Activated T-cell treated with anti-CD3 and anti-CD28 coated beads, Interleukin-2, amount 50 U/mL, for 72 hours (primary cell): Measurements from ENCODE around the gene ETNK2. TPM values are rescaled to one million over a fixed set of nuclear protein-coding genes. Genes with fewer than 3 reads are reported as not detected.

Experiments used
- ATAC-seq, 2 donors: fragments of 150-1000 bp; cut with Tn5 transposase; replicated peaks in 1 of 2; 2 replicates each; pipeline ENCODE4 v1.10.0; 2021; ENCODE audit warnings: moderate library complexity in 2 of 2, mild to moderate bottlenecking in 1 of 2
- DNase-seq, 2 donors: peaks; one replicate each; pipeline ENCODE4 v3.0.0; 2021 to 2022; ENCODE audit warnings: mixed read lengths in 1 of 2
- H3K27ac Mint-ChIP-seq: one replicate; pipeline ENCODE4 v1.8.0; 2022; ENCODE audit warnings: mild to moderate bottlenecking, moderate library complexity, mixed read lengths
- H3K27me3 Mint-ChIP-seq: one replicate; pipeline ENCODE4 v1.8.0; 2022; ENCODE audit warnings: low read depth, mixed read lengths
- H3K36me3 Mint-ChIP-seq, 2 donors: one replicate each; pipeline ENCODE4 v1.8.0; 2022; ENCODE audit warnings: mixed read lengths in 2 of 2, mild to moderate bottlenecking in 1 of 2; ENCODE audit not compliant: insufficient read depth in 2 of 2
- H3K4me1 Mint-ChIP-seq: one replicate; pipeline ENCODE4 v1.8.0; 2022; ENCODE audit warnings: low read depth, mixed read lengths
- H3K4me3 Mint-ChIP-seq, 2 donors: one replicate each; pipeline ENCODE4 v1.8.0; 2022; ENCODE audit warnings: mild to moderate bottlenecking in 2 of 2, mixed read lengths in 2 of 2, moderate library complexity in 2 of 2
- H3K9me3 Mint-ChIP-seq, 2 donors: one replicate each; pipeline ENCODE4 v1.8.0; 2022; ENCODE audit warnings: mixed read lengths in 2 of 2
- total RNA-seq, 2 donors: library from RNA; stranded (reverse); gene quantifications; one replicate each; pipeline ENCODE4 v1.2.3, GENCODE V29; 2022

The ETNK2 gene
- total RNA-seq, 2 donors from 2014 or later, result 1.7 TPM

DNA sequence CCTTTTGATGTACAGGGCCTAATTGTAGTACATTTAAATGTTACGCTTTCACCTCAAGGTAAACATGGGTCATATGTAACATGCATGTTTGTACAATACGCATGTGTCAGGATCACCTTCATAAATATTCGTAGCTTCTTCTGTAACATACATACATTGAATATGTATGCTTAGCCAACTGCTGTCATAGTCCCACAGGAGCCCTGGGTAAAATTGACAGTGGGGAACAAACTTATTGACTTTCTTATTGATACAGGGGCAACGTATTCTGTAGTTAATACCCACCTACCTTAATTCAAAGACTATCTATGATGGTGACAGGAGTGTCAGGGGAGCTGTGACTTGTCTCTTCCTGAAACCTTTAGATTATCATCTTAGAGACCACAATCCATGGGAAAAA lies 18.0 kb upstream of the ETNK2 start:
- Mint-ChIP-seq H3K36me3 (peaks cover 1 to 12% of the 10 kb centered on the region in 2 donors), H3K27ac (no peak overlapping the region), H3K4me1 (no peaks in the 10 kb centered on the region), H3K4me3 (no peak overlapping the region), H3K27me3 (peaks cover 14% of the 10 kb centered on the region), H3K9me3 (peaks cover 5 to 16% of the 10 kb centered on the region in 2 donors)
- DNase-seq (no peak), ATAC-seq (no peak)

DNA sequence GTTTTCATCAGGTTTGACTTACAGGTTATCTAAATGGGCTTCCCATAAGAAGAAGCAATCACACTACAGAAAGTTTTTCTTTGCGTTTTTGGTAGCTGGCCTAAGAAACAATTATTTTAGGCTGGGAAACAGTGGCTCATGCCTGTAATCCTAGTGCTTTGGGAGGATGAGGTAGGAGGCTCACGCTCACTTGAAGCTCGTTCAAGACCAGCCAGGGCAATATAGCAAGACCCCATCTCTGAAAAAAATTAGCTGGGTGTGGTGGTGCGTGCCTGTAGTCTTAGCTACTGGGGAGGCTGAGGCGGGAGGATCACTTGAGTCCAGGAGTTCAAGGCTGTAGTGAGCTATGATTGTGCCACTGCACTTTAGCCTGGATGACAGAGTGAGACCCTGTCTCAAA lies 15.9 kb upstream of the ETNK2 start:
- peaks cover 9% of the 10 kb centered on the region for H3K27me3 Mint-ChIP-seq
- H3K4me1 Mint-ChIP-seq, result no peaks in the 10 kb centered on the region
- ATAC-seq (no peak), DNase-seq (no peak)
- H3K36me3 Mint-ChIP-seq, result peaks cover 1 to 12% of the 10 kb centered on the region in 2 donors
- H3K27ac Mint-ChIP-seq, result no peak overlapping the region
- no peak overlapping the region for H3K4me3 Mint-ChIP-seq
- H3K9me3 Mint-ChIP-seq, result peaks cover 5 to 14% of the 10 kb centered on the region in 2 donors

DNA sequence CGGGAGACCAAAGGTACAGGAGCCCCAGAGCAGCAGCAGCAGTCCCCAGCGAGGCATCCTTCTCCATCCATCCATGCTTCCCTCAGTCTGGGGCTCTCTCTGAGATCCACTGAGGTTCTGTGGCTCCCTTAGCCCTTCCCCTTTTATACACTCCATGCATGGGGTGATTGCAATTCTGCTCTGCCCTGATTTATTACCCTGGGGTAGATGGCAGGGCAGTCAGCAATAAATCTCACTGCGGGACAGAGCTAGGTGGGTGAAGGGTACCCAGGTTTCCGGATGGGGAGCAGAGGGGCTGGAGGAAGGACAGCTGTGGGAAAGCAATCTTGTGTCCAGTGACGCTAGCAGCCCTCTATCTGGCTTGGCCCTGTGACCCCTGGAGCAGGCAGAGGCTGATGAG lies 14.4 kb upstream of the ETNK2 start, which contains the start of gene REN:
Gene REN, minus strand, starts transcription at position 119 of the 400 bp plus-strand sequence. Its CDS starts 44 bp downstream, at position 75.
- peaks cover 0 to 7% of the 10 kb centered on the region in 2 donors for H3K36me3 Mint-ChIP-seq
- H3K27ac Mint-ChIP-seq, result no peak within 1 kb of the TSS
- no peak within 1 kb of the TSS for H3K4me3 Mint-ChIP-seq
- H3K9me3 Mint-ChIP-seq, result peaks cover 3 to 12% of the 10 kb centered on the region in 2 donors
- ATAC-seq (no peak), DNase-seq (no peak)
- H3K27me3 Mint-ChIP-seq, result peaks cover 9% of the 10 kb centered on the region
- no peaks in the 10 kb centered on the region for H3K4me1 Mint-ChIP-seq

DNA sequence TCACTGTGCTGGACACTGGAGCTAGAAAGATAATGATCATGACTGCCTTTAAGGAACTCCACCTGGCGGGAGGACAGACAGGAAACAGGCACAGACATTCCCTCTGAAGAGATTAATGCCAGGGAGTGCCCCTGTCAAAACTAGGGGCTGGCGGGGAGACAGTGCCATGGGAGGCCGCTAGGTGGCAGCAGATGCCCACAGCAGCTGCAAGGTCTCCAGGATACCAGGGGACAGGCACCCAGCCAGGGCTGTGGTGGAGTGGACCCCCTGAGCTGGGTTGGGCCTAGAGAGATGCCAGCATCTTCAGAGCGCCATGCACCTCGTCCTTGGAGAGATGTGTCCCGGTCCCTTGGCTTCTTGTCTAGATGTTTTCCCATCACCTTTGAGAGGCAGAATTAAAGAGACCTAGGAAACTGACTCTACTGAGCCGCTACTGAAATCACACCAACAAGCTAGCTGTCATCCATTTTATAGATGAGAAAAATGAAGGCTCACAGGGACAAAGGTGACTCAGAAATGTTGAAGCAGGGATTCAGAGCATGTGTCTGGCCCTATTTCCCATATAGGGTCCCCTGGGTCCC lies 10.7 kb upstream of the ETNK2 start:
- H3K4me3 Mint-ChIP-seq, result no peak overlapping the region

DNA sequence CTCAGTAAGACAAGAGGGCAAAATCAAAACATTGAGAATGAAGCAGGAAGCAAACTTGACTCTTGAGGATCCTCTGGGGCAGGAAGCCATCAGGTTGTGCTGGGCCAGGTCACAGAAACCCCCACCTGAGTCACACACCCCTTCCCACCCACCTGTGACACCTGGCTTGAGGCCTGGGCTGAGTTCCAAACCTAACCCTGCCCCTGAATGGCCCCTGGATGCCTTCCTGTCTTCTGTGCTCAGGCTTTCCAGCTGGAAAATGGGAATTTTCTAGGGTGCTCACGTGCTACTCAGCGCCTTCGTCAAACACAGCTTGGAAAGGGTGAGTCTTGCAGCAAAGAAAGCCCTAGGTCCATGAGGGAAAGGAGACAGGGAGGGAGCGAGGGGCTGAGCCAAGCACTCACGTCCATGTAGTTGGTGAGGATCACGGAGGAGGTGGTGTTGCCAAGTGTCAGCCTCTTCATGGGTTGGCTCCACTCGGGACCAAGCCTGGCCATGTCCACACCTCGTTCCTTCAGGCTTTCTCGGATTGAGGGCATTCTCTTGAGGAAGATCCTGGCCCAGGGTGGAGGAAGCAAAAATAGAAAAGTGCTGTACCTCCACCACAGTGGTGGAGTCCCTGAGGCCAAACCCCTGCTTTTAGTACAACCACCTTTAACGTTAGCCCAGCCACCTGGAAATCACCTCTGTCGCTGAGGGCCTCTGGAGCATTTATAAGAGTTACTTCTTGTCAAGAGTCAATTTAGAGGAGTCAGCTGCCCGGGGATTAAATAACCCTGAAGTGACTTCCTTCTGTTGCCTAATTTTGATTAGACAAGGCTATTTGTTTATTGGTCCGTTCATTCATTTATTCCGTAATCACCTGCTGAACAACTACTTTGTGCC lies 10.0 kb upstream of the ETNK2 start:
- no peak for DNase-seq
- peaks cover 9% of the 10 kb centered on the region for H3K27me3 Mint-ChIP-seq
- no peaks in the 10 kb centered on the region for H3K4me1 Mint-ChIP-seq
- ATAC-seq, result no peak
- H3K36me3 Mint-ChIP-seq, result no peaks in the 10 kb centered on the region
- no peak overlapping the region for H3K4me3 Mint-ChIP-seq
- H3K9me3 Mint-ChIP-seq, result peaks cover 0 to 1% of the 10 kb centered on the region in 2 donors
- no peak overlapping the region for H3K27ac Mint-ChIP-seq

More for the DNA sequence above, 10.7 kb upstream of the ETNK2 start:
- DNase-seq, result peak; percentile 77 to 84
- H3K4me1 Mint-ChIP-seq, result no peaks in the 10 kb centered on the region
- H3K36me3 Mint-ChIP-seq, result peaks cover 0 to 2% of the 10 kb centered on the region in 2 donors
- no peak overlapping the region for H3K27ac Mint-ChIP-seq
- peak; percentile 92 to 93 for ATAC-seq
- peaks cover 0 to 4% of the 10 kb centered on the region in 2 donors for H3K9me3 Mint-ChIP-seq
- peaks cover 9% of the 10 kb centered on the region for H3K27me3 Mint-ChIP-seq

DNA sequence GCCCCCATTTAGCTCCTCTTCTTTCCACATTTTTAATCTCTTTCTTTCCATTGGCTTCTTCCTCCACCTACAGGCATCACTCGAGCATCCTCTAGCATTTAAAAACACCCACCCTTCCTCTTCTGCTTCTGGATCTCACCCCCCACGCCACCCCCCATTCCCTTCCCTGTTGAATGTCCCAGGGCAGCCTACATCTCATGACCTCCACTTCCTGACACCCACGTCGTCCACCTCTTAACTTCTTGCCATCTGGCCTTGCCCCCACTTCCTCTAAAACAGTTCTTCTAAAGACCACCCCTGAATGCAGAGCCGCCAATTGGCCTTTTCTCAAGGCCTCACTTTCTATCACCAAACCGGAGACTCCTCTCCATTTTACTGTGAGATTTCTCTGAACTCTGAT lies 6.1 kb upstream of the ETNK2 start:
- DNase-seq, result no peak
- no peaks in the 10 kb centered on the region for H3K4me1 Mint-ChIP-seq
- H3K27ac Mint-ChIP-seq, result no peak overlapping the region
- H3K4me3 Mint-ChIP-seq, result no peak overlapping the region
- no peaks in the 10 kb centered on the region for H3K27me3 Mint-ChIP-seq
- no peaks in the 10 kb centered on the region for H3K9me3 Mint-ChIP-seq
- ATAC-seq, result no peak
- no peaks in the 10 kb centered on the region for H3K36me3 Mint-ChIP-seq

DNA sequence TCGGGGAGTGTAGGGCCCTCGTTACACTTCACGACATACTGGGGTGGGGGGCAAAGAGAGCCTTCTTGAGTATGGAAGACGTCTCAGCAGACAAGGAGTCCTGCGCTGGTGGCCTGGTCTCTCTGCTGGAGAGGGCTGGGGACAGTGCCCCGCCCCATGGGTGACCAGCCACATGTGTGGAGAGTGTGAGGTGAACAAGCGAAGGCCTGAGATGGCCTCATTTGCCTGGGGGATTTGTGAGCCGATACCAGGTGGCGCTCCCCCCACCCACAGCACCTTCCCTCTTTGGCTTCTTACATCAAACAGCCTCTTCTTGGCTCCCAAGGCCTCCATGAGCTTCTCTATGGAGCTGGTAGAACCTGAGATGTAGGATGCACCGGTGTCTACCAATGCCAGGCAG lies 4.0 kb upstream of the ETNK2 start:
- no peak overlapping the region for H3K27ac Mint-ChIP-seq
- no peaks in the 10 kb centered on the region for H3K9me3 Mint-ChIP-seq
- ATAC-seq (no peak), DNase-seq (no peak)
- no peaks in the 10 kb centered on the region for H3K36me3 Mint-ChIP-seq
- H3K4me3 Mint-ChIP-seq, result no peak overlapping the region
- no peaks in the 10 kb centered on the region for H3K4me1 Mint-ChIP-seq
- H3K27me3 Mint-ChIP-seq, result no peaks in the 10 kb centered on the region

DNA sequence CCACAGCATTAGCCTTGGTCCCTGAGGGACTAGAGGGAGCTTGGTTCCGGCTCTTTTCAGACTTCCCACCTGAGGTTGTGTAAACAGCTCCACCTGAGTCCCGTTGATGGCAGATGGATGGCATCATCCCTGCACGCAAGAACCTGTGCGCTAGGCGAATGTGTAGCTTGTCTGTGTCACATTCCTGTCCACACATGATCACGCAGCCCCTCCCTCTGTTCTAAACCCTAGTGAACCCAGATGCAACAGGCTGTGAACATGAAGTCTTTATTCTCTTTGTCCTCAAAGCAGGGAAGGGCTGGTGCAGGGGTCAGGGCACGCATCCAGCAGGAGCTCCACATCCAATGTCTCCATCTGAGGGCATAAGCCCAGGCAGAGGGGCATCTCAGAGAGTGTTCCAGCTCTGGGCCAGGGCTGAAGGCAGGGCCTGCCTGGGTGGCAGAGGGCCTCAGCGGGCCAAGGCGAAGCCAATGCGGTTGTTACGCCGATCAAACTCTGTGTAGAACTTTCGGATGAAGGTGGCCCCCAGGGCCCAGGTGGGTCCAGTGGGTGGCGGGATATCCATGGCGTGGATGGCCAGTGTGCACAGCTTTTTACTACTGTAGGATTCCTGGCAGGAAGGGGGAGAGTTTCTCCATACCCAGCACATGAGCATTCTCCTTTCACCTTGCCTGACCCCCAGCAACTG lies 2.9 kb upstream of the ETNK2 start:
- no peak overlapping the region for H3K4me3 Mint-ChIP-seq
- peaks cover 6% of the 10 kb centered on the region for H3K27me3 Mint-ChIP-seq
- no peaks in the 10 kb centered on the region for H3K36me3 Mint-ChIP-seq
- DNase-seq, result no peak
- H3K4me1 Mint-ChIP-seq, result no peaks in the 10 kb centered on the region
- no peak overlapping the region for H3K27ac Mint-ChIP-seq
- no peaks in the 10 kb centered on the region for H3K9me3 Mint-ChIP-seq
- no peak for ATAC-seq

DNA sequence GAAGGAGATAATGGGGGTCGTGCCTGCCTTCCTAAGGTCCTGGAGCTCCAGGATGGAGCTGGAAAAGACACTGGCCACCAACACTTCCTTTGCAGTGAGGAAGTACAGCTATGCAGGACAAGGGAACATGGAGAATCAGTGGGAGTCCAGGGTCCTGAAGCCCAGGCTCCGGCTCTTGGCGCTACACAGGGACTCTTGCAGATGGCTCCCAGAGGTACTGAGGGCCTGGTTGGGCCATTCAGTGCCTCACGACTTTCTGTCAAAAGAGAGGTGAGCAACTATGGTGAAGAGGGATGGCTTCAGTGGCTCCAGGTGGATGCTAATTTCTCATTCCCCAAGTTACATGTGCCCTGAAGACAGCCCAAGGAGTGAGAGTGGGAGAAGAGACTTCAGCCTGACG lies 1.8 kb upstream of the ETNK2 start:
- DNase-seq (no peak), ATAC-seq (no peak)
- Mint-ChIP-seq H3K36me3 (no peaks in the 10 kb centered on the region), H3K27ac (no peak overlapping the region), H3K4me1 (no peaks in the 10 kb centered on the region), H3K9me3 (no peaks in the 10 kb centered on the region), H3K27me3 (peaks cover 6% of the 10 kb centered on the region), H3K4me3 (no peak overlapping the region)

DNA sequence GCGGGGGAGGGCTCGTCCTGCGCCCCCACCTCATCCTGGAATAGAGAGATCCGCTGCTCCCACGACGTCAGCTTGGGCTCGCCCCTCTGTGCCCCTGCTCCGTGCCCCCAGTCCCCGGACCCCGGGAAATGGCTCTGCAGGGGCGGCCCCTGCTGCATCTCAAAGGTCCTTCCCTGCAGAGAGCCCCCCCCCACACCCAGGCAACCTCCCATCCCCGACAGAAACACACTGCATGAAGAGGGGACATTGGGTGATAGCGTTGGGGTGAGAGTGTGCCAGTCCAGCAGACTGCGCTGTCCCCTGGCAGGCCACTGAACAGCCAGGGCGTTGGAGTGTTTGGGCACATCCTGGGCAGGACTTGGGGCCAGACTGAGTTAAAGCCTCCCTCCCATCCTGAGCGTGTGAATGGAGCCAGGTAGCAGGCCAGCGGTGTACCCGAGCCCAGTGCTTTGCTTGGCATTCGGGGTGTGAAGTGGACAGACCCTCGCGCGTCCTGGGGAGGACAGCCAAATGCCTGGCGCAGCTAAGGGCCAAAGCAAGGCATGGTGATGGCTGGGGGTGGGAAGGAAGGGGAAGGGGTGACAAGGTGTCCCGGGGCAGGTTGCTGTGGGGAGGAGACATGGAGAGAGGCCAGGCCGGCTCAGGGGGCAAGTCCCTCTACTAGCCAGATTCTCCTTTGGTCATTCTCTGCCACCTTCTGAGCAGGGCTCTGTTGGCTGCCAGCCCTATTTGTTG lies 633 bp upstream of the ETNK2 start:
- DNase-seq, result no peak

DNA sequence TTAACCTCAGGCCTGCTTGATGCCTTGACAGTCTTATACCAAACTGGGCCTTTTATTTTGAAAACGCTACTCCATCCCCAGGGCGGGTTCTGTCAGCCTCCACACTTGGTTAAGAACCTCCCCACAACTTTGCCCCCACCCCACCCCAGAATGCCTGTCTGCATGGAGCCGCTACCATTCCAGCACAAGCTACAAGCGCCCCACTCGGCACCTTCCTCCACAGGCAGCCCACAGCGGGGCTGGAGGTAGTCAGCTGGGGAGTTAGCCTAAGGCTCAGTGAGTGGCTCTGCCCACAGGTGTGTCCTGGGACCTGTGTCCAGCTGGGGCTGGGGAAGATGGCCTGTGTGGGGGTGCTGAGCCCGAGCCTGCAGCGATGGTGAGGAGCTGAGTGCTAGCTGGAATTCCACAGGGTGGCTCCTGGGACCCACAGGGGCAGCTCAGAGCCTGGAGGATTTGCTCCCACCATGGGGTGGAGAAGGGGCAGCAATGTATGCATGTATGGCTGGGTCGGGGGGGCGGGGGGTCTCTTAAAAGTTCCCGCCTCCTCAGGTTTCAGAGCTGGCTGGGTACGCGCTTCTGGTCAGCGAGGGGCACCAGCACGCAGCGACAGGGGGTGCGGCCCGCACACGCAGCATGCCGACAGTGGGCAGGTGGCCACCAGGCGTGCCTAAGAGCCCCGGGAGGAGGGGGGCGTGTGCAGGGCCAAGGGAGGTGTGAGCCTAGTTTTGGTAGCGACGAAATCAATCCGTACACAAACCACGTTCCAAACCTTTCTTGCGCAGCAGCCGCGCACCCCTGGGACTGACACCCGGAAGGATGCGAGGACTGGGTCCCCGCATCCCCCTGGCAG lies 917 bp downstream of the ETNK2 start:
- Mint-ChIP-seq H3K4me3 (peak overlapping the region; percentile 69 to 76), H3K4me1 (no peaks in the 10 kb centered on the region)
- ATAC-seq, result peak in 1 of 2 donors; percentile 14

More for the DNA sequence above, 633 bp upstream of the ETNK2 start:
- H3K4me3 Mint-ChIP-seq, result peak overlapping the region; percentile 72 to 79
- ATAC-seq, result no peak
- no peaks in the 10 kb centered on the region for H3K9me3 Mint-ChIP-seq
- no peak overlapping the region for H3K27ac Mint-ChIP-seq
- H3K36me3 Mint-ChIP-seq, result no peaks in the 10 kb centered on the region
- no peaks in the 10 kb centered on the region for H3K4me1 Mint-ChIP-seq
- peaks cover 6% of the 10 kb centered on the region for H3K27me3 Mint-ChIP-seq

More for the DNA sequence above, 917 bp downstream of the ETNK2 start:
- H3K9me3 Mint-ChIP-seq, result no peaks in the 10 kb centered on the region
- peak in 1 of 2 donors; percentile 7 for DNase-seq
- H3K27ac Mint-ChIP-seq, result no peak overlapping the region
- H3K27me3 Mint-ChIP-seq, result peaks cover 6% of the 10 kb centered on the region
- H3K36me3 Mint-ChIP-seq, result no peaks in the 10 kb centered on the region
